Measurements from ENCODE around the gene BMPER.

Gene BMPER

DNA sequence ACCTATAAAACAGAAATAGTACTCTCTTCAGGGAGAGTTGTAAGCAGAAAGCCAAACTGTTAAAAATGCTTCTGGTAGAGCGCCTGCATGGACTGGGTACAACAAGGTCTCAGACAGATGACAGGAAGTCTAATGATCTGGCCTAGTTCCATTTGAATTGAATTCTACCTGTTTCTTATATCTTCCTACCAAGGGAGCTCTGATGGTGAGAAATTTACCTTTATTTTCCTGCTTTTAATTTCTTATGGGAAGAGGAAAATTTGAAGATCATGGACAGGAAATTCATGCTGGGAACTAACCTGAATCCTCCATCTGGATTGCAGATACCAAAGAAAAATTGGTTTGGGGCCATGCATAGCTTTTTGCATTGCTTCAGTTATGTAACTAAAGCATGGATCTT lies 63.3 kb downstream of the BMPER start (continued):
- TF ChIP-seq TCF4 (CRISPR knock-in tag; IDR thresholded peaks at IDR 0.05; ENCODE audit: borderline replicate concordance) = no peak

DNA sequence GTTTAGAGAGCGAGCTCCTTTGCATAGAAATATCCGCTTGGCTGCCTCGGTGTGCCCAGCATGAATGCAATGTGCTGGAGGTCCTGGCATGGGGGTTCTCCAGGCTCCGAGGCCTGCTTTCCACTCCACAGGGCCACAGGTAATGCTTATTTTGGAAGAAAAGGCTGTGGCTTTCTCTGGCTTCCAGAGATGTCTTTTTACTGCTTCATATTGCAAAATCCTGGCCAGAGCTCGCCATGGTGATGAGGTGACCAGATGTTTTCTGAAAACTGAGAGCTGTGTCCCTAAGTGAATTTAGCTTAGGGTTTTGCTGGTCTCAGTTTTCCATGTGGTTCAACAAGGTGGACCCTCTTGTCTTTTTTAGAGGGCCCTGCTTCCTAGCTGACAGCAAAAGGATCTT lies 65.2 kb downstream of the BMPER start:
- no peak for ATAC-seq
- TF ChIP-seq ZNF70 (CRISPR knock-in tag; IDR thresholded peaks at IDR 0.05) (no peak), SNAI2 (CRISPR knock-in tag; IDR thresholded peaks at IDR 0.05) (no peak), PPARA (CRISPR knock-in tag; IDR thresholded peaks at IDR 0.05; ENCODE audit: borderline replicate concordance) (no peak), OSR1 (CRISPR knock-in tag; IDR thresholded peaks at IDR 0.05) (no peak), RARB (CRISPR knock-in tag; IDR thresholded peaks at IDR 0.05) (no peak), ZC3H10 (CRISPR knock-in tag; IDR thresholded peaks at IDR 0.05) (no peak), ZNF8 (CRISPR knock-in tag; IDR thresholded peaks at IDR 0.05) (no peak), GLIS3 (CRISPR knock-in tag; IDR thresholded peaks at IDR 0.05) (no peak), ZFP30 (CRISPR knock-in tag; IDR thresholded peaks at IDR 0.05) (no peak), ARNTL (CRISPR knock-in tag; IDR thresholded peaks at IDR 0.05; ENCODE audit: borderline replicate concordance, low read depth) (no peak), ESRRG (CRISPR knock-in tag; IDR thresholded peaks at IDR 0.05) (no peak), ISL1 (CRISPR knock-in tag; IDR thresholded peaks at IDR 0.05) (no peak), ZFP3 (CRISPR knock-in tag; IDR thresholded peaks at IDR 0.05) (no peak), TCF4 (CRISPR knock-in tag; IDR thresholded peaks at IDR 0.05; ENCODE audit: borderline replicate concordance) (no peak), ZNF565 (CRISPR knock-in tag; conservative IDR thresholded peaks at IDR 0.05; ENCODE audit: low read depth) (no peak)
- TF ChIP-seq, protein P1, sequence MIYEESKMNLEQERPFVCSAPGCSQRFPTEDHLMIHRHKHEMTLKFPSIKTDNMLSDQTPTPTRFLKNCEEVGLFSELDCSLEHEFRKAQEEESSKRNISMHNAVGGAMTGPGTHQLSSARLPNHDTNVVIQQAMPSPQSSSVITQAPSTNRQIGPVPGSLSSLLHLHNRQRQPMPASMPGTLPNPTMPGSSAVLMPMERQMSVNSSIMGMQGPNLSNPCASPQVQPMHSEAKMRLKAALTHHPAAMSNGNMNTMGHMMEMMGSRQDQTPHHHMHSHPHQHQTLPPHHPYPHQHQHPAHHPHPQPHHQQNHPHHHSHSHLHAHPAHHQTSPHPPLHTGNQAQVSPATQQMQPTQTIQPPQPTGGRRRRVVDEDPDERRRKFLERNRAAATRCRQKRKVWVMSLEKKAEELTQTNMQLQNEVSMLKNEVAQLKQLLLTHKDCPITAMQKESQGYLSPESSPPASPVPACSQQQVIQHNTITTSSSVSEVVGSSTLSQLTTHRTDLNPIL (CRISPR knock-in tag; IDR thresholded peaks at IDR 0.05; ENCODE audit: low read depth) = no peak
- TF ChIP-seq, protein P2, sequence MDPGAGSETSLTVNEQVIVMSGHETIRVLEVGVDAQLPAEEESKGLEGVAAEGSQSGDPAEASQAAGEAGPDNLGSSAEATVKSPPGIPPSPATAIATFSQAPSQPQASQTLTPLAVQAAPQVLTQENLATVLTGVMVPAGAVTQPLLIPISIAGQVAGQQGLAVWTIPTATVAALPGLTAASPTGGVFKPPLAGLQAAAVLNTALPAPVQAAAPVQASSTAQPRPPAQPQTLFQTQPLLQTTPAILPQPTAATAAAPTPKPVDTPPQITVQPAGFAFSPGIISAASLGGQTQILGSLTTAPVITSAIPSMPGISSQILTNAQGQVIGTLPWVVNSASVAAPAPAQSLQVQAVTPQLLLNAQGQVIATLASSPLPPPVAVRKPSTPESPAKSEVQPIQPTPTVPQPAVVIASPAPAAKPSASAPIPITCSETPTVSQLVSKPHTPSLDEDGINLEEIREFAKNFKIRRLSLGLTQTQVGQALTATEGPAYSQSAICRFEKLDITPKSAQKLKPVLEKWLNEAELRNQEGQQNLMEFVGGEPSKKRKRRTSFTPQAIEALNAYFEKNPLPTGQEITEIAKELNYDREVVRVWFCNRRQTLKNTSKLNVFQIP (CRISPR knock-in tag; IDR thresholded peaks at IDR 0.05; ENCODE audit: borderline replicate concordance, low read depth) = no peak
- TF ChIP-seq, protein P3, sequence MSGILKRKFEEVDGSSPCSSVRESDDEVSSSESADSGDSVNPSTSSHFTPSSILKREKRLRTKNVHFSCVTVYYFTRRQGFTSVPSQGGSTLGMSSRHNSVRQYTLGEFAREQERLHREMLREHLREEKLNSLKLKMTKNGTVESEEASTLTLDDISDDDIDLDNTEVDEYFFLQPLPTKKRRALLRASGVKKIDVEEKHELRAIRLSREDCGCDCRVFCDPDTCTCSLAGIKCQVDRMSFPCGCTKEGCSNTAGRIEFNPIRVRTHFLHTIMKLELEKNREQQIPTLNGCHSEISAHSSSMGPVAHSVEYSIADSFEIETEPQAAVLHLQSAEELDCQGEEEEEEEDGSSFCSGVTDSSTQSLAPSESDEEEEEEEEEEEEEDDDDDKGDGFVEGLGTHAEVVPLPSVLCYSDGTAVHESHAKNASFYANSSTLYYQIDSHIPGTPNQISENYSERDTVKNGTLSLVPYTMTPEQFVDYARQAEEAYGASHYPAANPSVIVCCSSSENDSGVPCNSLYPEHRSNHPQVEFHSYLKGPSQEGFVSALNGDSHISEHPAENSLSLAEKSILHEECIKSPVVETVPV (CRISPR knock-in tag; IDR thresholded peaks at IDR 0.05) = no peak
- TF ChIP-seq, protein P4, sequence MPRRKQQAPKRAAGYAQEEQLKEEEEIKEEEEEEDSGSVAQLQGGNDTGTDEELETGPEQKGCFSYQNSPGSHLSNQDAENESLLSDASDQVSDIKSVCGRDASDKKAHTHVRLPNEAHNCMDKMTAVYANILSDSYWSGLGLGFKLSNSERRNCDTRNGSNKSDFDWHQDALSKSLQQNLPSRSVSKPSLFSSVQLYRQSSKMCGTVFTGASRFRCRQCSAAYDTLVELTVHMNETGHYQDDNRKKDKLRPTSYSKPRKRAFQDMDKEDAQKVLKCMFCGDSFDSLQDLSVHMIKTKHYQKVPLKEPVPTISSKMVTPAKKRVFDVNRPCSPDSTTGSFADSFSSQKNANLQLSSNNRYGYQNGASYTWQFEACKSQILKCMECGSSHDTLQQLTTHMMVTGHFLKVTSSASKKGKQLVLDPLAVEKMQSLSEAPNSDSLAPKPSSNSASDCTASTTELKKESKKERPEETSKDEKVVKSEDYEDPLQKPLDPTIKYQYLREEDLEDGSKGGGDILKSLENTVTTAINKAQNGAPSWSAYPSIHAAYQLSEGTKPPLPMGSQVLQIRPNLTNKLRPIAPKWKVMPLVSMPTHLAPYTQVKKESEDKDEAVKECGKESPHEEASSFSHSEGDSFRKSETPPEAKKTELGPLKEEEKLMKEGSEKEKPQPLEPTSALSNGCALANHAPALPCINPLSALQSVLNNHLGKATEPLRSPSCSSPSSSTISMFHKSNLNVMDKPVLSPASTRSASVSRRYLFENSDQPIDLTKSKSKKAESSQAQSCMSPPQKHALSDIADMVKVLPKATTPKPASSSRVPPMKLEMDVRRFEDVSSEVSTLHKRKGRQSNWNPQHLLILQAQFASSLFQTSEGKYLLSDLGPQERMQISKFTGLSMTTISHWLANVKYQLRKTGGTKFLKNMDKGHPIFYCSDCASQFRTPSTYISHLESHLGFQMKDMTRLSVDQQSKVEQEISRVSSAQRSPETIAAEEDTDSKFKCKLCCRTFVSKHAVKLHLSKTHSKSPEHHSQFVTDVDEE (CRISPR knock-in tag; IDR thresholded peaks at IDR 0.05) = no peak
- TF ChIP-seq, protein P5, sequence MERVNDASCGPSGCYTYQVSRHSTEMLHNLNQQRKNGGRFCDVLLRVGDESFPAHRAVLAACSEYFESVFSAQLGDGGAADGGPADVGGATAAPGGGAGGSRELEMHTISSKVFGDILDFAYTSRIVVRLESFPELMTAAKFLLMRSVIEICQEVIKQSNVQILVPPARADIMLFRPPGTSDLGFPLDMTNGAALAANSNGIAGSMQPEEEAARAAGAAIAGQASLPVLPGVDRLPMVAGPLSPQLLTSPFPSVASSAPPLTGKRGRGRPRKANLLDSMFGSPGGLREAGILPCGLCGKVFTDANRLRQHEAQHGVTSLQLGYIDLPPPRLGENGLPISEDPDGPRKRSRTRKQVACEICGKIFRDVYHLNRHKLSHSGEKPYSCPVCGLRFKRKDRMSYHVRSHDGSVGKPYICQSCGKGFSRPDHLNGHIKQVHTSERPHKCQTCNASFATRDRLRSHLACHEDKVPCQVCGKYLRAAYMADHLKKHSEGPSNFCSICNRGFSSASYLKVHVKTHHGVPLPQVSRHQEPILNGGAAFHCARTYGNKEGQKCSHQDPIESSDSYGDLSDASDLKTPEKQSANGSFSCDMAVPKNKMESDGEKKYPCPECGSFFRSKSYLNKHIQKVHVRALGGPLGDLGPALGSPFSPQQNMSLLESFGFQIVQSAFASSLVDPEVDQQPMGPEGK (CRISPR knock-in tag; IDR thresholded peaks at IDR 0.05; ENCODE audit: borderline replicate concordance) = no peak

DNA sequence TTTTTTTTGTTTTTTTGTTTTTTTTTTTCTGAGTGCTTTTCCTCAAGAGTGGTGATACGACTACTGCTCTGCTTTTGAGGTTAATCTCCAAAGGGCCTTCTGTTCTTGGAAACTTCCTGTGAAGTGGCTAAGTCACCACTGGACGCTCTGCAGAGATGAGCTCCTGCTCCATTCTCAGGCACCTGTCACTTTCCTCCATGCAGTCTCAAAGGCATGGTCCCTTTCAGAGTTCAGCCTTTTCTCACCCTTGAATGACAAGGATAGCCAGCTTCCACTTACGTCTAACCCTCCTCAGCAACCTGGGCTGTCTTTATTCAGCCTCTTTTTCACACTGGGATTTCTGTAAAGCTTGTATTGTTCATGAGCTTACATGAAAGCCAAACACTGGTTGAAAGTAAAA lies 65.8 kb downstream of the BMPER start:
- ATAC-seq = no peak

More for the DNA sequence above, 65.8 kb downstream of the BMPER start:
- TF ChIP-seq ZNF8 (CRISPR knock-in tag; IDR thresholded peaks at IDR 0.05) (no peak), ZFP30 (CRISPR knock-in tag; IDR thresholded peaks at IDR 0.05) (no peak), CSDC2 (CRISPR knock-in tag; IDR thresholded peaks at IDR 0.05) (no peak)
- TF ChIP-seq, protein P4 (CRISPR knock-in tag; IDR thresholded peaks at IDR 0.05) = no peak

Data from SK-N-SH treated with all-trans-retinoic acid at 6 μM for 48 hours (cell line).